Smooth muscle cell of the brain vasculature (primary cell): ENCODE data around the gene EVI5L.
A peak's percentile ranks its signal among the peaks of the same experiment; 100 is the strongest.
"Not testable (repeated sequence)": the region's sequence is repeated elsewhere in the genome, so short reads cannot be mapped to it uniquely, and the experiment has no call there.

Source experiments
- DNase-seq: peaks from one replicate; pipeline ENCODE4 v3.0.0-alpha.2; 2012; ENCODE audit warnings: low read depth, low spot score

EVI5L gene

DNA sequence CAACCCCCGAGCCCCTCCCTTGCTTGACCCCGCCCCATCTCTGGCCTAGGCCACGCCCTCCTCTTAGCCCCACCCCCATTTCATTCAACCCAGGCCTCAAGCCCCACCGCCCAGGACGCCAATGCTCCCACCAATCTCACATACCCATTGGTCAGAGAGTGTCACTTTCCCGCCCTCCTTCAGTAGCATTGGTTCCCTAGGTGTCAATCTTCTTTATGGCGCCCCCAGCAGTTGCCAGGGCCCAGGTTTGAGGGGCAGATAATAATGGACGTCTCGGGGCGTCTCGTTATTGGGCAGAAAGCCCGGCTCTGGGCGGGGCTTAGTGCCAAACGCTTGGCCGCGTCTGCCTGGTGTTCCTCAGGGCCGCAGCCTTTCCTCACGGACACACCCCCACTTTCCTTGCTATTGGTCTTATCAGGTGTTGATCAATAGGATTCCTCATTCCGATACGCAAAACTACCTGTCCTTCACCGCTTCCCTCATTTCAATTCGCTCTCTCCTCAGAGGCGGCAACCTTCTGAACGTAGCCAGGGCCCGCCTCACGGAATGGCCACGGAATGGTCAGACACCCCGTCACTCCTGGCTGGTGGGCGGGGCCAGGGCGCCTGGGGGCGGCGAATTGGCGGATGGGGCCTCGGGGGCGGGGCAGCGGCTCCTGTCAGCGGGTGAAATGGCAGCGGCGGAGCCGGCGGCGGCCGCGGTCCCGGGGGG lies at the start of gene EVI5L:
Gene EVI5L, plus strand, starts transcription at position 658 of the 711 bp plus-strand sequence. CDS start 16,325 bp downstream, outside the sequence.
- DNase-seq = peak; percentile 100

DNA sequence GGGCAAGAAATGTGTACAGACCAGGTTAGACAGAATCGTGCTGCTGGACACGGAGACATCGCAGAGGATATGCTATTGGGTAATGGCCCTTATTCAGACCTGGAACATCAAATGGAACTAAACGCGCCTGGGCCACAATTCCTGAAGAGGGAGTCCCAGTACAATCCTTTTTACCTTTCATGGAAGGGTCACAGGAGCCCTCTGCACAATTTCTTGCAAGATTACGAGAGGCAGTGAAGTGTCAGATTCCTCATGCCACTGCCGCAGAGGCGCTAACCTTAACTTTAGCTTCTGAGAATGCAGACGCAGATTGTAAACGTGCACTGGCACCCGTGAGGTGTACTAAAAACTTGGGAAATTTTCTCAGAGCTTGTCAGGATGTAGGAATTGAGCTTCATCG lies 48.9 kb upstream of the EVI5L start:
- no peak for DNase-seq

DNA sequence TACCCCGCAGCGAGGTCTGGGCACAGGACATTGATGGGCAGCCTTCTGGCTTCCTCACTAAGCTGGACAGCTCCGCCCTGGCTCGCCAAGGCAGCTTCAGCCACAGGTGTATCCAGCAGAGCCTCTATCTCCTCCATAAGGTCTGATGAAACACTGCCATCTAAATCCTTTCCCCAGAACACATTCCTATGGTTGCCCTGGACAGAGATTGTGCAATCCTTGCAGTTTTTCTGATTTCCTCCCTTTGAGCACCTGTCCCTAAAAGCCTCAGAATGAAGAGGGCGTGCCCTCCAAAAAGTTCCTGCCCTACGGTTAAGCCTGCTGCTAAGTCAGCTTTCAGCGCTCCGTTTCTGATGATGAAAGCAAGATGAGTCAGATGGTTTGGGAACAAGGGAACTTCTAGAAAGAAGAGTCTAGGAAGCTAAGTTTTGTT lies 46.0 kb upstream of the EVI5L start:
- no peak for DNase-seq

DNA sequence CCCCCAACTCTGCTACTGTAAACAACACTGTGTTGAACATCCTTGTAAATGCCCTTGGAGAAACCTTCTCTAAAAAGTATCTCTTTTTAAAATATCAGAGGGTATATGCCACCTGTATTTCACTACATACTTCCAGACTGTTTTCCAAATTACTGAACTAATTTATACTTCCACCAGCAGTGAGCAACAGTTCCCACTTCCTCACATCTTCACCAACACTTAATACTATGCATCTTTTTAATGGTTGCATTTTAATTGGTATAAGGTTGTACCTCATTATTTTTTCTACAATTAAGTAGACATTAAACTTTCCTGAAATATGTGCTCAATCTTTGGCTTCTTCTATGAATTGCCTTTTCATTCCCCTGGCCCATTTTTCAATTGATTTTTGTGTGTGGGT lies 45.2 kb upstream of the EVI5L start:
- DNase-seq = no peak

DNA sequence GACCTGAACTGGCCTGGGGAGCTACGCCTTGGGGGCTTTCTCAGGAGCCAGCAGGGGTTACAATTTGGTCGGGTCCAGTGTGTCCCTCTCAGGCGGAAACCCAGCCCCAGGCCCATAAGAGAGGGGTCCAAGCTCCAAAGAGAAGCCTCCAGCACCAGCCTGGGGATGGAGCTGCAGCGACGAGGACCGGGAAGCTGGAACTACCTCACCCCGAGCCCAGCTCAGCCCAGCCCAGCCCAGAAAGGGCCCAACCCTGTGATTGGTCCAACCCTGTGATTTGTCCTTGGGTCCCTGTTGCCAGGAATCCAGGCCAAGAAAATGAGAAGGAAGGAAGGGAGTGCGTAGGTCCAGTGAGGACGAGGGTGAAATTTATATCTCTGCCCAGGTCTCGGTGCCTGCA lies 42.9 kb upstream of the EVI5L start:
- no peak for DNase-seq

DNA sequence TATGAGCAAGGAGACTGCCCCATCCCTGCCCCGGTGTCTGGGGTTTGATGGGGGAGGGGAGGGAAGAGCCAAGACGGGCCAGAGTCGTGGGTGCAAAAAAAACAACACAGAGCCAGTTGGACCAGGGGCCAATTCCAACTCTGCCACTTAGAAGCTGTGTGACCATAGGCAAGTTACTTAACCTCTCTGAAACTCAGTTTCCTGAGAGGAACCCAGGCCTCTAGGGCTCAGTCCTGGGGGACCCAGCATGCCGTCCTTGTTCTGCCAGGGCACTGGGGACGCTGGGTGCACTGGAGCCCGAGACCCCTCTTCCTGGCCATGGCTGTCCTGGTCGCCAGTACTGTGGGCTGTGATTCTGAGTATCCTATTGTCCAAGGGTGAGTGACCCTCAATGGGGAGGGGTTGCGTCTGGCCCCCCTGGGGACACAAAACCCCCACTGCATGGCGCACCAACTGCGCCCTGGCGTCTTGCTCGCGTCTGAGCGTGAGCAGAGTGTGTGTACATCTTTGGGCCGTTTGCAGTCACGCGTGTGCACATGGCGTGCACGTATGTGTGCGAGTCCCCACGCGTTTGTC lies 42.3 kb upstream of the EVI5L start:
- no peak for DNase-seq

DNA sequence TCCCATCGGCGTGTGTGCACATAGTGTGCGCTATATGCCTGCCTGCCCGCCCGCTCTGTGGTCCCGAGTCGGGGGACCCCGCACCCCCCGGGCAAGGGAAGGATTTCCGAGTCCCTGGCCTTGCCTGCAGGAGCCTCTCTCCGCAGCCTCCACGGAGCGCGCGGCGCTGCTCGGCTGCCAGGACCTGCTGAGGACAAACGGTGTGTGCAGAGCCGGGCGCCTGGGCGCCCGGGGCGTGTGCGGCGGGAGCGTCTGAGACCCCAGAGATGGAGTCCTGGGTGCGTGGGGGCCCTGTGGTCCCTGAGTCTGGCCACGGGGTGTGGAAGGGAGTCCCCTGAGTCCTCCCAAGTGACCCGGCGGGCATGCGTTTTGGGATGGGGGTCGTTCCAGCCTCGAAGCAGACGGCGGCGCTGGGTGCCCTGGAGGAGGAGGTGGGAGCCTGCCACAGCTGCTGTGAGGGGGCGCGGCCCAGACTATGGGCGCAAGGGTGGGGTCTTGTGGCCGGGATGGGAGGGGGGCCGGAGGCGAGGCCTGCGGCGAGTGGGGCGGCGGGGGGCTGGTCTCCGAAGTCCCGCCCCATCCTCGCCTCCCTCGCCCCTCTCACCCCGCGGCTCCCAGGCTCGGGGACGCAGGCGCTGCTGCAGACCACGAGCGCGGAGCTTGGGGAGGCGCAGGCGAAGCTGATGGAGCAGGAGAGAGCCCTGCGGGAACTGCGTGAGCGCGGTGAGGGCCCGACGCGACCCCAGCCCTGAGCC lies 41.7 kb upstream of the EVI5L start:
- DNase-seq = no peak

DNA sequence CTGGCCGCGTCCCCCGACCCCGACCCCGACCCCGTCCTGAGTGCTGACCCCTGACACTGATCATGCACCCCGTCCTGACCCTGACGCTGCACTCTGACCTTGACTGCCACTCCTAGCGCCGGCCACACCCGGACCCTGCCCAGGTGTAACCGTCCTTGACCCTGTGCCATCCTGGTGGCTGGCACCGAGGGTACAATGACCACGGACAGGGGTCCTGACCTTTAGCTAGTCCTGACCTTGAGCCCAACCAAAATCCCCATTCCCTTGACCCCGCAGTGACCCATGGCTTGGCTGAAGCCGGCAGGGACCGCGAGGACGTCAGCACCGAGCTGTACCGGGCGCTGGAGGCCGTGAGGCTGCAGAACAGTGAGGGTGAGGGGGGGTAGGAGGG lies 41.1 kb upstream of the EVI5L start:
- DNase-seq = no peak

DNA sequence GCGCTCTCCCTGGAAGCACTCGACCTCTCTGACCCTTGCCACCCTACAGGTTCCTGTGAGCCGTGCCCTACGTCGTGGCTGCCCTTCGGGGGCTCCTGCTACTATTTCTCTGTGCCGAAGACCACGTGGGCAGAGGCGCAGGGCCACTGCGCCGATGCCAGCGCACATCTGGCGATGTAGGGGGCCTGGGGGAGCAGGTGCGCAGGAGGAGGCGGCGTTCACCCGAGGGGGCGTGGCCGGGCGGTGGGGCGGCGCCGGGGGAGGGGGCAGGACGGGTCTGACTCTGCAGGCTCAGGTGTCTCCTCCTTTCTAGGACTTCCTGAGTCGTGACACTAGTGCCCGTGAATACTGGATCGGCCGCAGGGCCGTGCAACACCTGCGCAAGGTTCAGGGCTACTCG lies 40.6 kb upstream of the EVI5L start:
- DNase-seq = no peak

DNA sequence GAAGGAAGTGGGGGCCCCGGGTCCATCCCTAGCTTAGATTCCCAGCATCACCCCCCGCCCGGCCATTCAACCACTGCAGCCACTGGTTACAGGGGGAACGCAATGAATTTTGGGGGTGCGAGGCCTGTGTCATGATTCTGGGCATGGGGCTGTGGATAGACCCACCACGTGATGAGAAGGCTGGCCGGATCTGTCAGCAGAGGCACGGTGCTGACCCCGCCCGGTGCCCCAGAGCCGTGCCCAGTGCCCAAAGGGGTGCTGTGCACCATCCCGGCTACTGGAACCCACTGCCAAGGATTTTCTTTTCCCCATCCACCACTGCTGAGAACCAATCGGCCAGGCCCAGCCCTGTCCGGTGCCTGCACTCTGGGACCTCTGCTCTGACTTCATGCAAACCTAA lies 39.6 kb upstream of the EVI5L start:
- DNase-seq = no peak

DNA sequence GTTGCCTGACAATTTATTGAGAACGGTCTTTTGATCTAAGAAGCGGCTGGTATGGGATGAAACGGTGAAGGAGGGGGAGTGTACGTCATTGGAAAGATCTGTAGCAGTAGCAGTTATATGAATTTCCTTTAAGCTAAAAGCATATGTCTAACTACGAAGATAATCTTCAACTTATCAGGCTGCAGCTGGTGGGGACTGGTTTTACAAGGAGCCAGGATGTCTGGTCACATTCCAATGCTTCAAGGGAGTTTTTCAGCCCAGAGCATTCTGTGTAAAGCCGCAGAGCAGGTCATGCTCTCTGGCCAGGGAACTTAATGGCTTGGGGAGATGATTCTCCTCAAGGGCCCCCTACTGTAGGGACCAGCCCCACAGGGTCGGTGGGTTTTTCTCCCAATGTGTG lies 37.7 kb upstream of the EVI5L start:
- DNase-seq = no peak

DNA sequence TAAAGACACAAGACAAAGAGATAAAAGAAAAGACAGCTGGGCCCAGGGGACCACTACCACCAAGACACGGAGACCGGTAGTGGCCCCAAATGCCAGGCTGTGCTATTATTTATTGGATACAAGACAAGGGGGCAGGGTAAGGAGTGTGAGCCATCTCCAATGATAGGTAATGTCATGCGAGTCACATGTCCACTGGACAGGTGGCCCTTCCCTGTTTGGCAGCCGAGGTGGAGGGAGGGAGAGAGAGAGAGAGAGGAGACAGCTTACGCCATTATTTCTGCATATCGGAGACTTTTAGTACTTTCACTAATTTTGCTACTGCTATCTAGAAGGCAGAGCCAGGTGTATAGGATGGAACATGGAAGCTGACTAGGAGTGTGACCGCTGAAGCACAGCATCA lies 37.3 kb upstream of the EVI5L start:
- DNase-seq = not testable (repeated sequence)

DNA sequence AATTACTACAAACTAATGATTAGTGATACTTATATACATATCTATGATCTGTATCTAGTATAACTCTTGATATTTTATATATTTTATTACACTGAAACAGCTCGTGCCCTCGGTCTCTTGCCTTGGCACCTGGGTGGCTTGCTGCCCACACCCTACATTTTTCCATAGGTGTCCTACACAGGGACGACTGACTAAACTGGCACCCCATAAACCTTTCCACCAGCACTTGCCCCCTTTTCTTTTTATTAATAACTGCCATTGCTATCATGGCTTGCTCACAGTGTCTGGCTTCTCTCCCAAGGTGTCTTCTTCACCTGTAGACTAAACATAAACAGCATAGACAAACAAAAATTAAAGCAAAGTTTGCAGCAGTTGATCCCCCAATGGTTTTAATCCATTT lies 36.5 kb upstream of the EVI5L start:
- DNase-seq = no peak

DNA sequence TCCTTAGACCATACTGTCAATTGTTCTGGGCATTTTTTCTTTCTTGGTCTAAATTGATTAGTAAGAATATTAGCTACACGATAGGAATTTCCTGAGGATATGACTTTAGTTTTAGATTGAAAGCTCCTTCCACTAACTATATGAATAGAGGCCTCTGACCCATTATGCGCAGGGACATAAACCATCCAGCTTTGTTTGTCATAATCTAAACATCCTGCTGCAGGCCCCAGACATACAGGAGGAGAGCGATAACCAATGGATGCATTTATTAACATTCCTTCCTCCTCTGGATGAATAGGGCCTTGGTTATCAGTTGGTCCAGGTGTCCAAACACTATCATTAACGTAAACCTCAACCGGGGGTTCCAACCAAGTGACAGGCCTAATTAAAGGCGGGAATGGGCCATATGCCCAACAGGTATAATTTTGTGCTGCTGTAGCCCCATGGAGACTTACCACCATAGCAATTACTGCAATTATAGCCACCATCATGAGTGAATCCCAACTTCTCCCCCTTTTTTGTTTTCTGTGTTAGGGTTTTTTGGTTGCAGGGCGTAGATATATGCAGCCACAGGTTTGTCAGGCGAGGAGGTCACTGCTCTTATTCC lies 34.4 kb upstream of the EVI5L start:
- no peak for DNase-seq

DNA sequence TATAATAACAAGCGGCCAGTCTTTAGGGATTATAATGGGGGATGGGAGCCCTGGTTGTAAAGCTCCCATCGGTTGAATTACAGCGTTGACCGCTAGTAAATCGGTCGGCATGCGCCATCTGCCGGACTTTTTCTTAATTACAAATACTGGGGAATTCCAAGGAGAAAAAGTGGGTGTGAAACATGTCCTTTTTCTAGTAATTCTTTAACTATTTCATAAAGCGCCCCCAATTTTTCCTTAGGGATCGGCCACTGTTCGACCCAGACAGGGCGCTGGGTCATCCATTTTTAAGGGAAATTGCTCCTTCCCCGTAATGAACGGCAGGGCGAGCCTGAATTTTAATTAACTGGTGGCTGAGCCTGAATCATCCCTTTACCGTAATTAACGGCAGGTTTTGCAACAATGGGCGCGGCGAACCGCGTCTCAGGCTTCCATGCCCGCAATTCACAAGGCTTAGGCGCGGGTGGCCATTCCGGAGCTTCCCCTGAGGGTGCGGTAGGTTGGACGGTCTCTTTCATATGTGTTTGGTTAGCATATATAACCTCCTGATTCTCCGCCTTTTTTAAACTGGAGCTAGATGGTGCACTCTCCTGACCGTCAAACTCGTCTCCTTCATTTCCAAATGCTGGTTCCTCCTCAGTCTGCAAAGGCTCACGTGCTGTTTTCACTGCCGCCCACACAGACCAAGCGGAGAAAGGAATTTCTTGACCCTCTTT lies 30.2 kb upstream of the EVI5L start:
- peak; percentile 46 for DNase-seq

DNA sequence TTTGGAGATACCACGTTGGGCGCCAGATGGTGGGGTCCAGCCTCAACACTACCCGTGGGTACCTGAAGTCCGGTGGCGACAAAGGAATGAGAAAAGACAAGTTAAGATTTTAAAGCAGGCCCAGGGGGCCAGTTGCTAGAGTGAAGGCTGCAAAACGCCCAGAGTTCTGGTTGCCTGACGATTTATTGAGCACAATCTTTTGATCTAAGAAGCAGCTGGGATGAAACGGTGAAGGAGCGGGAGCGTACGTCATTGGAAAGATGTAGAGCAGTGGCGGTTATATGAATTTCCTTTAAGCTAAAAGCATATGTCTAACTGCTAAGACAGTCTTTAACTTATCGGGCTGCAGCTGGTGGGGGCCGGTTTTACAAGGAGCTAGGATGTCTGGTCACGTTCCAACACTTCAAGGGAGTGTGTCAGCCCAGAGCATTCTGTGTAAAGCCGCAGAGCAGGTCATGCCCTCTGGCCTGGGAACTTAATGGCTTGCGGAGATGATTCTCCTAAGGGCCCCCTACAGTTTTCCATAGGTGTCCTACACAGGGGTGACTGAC lies 28.9 kb upstream of the EVI5L start:
- no peak for DNase-seq

DNA sequence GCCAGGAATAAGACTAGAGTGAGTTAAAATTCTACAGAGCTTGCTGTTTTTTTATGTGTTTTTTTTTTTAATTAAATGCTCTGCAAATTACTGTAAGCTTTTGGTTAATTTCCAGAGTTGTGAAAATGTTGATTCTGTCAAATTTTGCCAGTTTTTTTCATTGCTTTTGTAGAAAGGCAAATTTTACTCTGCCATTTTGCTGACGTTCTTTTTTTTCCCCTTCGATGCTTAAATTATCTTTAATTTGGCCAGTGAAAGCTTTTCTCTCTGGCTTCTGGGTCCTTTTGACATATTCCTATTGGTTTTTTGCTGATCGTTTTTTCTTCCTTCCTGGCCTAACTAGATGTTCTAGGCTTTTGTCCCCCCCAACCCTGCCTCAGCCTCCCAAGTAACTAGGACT lies 23.8 kb upstream of the EVI5L start:
- DNase-seq = no peak

DNA sequence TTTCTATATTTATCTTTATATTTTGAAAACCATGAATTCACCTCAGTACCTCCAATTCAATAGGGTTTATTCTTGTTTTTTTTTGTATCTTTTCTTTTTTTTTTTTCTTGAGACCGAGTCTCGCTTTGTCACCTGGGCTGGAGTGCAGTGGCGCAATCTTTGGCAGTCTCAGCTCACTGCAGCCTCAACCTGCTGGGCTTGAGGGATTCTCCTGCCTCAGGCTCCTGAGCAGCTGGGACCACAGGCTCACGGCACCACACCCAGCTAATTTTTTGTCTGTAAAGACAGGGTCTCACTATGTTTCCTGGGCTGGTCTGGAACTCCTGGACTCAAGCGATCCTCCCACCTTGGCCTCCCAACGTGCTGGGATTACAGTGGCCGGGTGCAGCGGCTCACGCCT lies 23.1 kb upstream of the EVI5L start:
- DNase-seq = no peak

DNA sequence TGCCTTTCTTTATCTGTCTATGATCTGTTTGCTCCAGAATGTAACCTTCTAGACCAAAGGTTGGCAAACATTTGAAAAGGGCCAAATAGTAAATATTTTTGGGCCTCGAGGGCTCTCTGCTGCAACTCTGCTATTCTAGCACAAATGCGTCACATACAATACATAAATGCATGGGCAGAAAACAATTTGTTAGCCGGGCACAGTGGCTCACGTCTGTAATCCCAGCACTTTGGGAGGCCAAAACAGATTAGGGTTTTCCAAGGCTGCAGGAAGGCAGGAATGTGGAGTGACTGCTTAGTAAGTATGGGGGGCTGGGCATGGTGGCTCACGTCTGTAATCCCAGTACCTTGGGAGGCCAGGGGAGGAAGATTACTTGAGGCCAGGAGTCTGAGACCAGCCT lies 21.9 kb upstream of the EVI5L start:
- DNase-seq = no peak

DNA sequence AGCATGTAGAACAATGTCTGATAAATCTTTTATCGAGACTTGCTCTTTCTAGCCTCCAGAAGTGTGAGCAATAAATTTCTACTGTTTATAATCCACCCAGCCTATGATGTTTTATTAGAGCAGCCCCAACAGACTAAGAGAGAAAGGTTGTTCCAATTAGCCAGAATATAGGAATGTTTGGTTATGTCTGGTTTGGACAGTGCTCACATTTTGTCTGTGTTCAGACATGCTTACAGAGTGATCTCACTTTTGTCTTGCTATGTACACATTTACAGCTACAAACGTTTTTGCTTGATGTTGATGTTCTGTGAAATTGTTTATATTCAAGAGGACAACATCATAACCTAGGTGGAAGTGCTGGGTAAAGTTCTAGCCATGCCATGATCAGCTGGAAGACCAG lies 18.0 kb upstream of the EVI5L start:
- DNase-seq = no peak

DNA sequence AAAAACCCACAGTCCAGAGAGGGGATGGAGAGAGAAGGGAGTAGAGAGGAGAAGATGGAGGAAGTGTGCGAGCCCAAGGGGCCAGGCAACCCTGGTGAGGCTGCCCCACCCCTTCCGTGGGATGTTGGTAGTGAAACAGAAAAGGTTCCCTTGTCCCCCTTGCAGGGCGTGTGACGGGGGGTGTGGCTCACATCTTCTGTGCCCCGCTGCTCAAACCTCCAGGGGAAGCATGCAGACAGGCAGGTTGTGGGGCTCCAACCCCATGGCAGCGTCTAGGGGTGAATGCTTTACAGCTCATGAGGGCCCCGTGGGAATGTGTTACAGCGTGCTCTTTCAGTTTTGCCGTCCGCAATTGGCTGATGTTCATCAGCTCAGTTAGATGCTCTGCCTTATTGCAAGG lies 14.7 kb upstream of the EVI5L start:
- no peak for DNase-seq

DNA sequence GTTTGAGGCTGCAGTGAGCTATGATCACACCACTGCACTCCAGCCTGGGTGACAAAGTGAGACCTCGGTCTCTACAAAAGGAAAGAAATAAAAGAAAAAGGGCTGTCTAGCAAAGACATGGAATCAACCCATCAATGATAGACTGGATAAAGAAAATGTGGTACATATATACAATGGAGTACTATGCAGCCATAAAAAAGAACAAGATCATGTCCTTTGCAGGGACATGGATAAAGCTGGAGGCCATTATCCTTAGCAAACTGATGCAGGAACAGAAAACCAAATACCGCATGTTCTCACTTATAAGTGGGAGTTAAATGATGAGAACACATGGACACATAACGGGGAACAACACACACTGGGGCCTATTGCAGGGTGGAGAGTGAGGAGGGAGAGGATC lies 14.0 kb upstream of the EVI5L start:
- DNase-seq = not testable (repeated sequence)
